AG09309 (cell line): ENCODE measurements around the gene PMPCB.

Experiments
- DNase-seq: peaks from one replicate; pipeline ENCODE4 v3.0.0-alpha.2; 2010; ENCODE audit warnings: low read depth
- H3K4me3 ChIP-seq: 2 replicates; pipeline ENCODE4 v1.5.1; 2011; ENCODE audit warnings: mild to moderate bottlenecking, low read depth, low read length, moderate library complexity; ENCODE audit not compliant: control insufficient read depth
- CTCF ChIP-seq: IDR thresholded peaks from 2 replicates; pipeline ENCODE4 v1.5.1; 2011; ENCODE audit warnings: mild to moderate bottlenecking, low read depth, low read length, inconsistent platforms; ENCODE audit not compliant: insufficient read depth, control insufficient read depth; ENCODE audit errors: missing control alignments

The PMPCB gene

DNA sequence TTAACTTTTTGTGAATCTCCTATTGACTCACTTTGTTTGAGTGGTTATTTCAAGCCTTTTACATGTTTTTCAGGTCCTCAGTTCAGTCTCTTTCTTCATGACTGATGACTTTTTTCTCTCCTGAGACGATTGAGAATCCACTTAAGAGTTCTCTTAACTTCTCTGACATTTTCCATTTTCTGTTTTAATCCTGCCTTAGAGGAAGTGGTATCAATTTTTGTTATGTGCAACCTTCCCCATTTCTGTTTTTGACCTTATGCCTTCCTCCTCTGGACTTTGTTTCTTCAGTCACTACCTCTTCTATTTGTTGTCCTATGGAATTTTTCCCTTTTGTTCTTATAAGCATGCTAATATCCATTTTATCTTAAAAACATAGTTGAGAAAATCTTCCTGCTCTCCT lies 52.6 kb downstream of the PMPCB start:
- no peak for DNase-seq
- H3K4me3 ChIP-seq: no peak overlapping the region
- no peak for TF ChIP-seq CTCF
